A673 (cell line): ENCODE results near the gene PPP1R37.

ENCODE experiments used
- EZH2 ChIP-seq: fragments of 200-600 bp; sonication (generic); IDR thresholded peaks from 2 replicates; pipeline ENCODE4 v1.6.1; 2017; ENCODE audit warnings: borderline replicate concordance, low read depth, mild to moderate bottlenecking, mixed read lengths, antibody characterized with exemption, low read length; ENCODE audit not compliant: poor library complexity, severe bottlenecking
- TF ChIP-seq, protein P1 (sequence below): fragments of 300-800, 200-600 bp; sonication (generic); conservative IDR thresholded peaks from 2 replicates; pipeline ENCODE4 v1.5.1; 2017; ENCODE audit warnings: low read depth, mild to moderate bottlenecking, antibody characterized with exemption, low read length, moderate library complexity, mixed read lengths

DNA sequence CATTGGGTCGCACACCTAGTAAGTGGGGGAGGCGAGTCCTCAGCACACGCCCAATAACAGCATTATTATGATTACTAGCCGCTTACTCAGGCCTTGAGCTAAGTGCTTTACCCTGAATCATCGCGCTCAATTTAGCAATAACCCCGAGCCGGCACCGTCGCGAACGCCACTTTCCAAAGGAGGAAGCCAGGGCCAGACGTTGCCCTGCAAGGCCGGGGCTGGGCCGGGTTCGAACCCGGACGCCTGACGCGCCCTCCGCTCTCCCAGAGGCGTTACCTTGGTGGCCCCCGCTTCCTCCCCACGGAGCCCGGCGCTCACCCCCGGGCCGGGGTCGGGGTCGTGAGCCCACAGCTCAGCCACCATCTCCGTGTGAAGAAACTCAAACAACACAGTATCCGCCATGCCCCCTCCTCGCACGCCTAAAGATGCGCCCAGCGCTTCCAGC lies 84.9 kb downstream of the PPP1R37 start, which contains the start of gene TRAPPC6A:
- TF ChIP-seq, protein P1, sequence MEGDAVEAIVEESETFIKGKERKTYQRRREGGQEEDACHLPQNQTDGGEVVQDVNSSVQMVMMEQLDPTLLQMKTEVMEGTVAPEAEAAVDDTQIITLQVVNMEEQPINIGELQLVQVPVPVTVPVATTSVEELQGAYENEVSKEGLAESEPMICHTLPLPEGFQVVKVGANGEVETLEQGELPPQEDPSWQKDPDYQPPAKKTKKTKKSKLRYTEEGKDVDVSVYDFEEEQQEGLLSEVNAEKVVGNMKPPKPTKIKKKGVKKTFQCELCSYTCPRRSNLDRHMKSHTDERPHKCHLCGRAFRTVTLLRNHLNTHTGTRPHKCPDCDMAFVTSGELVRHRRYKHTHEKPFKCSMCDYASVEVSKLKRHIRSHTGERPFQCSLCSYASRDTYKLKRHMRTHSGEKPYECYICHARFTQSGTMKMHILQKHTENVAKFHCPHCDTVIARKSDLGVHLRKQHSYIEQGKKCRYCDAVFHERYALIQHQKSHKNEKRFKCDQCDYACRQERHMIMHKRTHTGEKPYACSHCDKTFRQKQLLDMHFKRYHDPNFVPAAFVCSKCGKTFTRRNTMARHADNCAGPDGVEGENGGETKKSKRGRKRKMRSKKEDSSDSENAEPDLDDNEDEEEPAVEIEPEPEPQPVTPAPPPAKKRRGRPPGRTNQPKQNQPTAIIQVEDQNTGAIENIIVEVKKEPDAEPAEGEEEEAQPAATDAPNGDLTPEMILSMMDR: no peak
- TF ChIP-seq EZH2: no peak
